HG03108 (cell line): ENCODE measurements around the gene EXOSC7.
"Not testable (repeated sequence)": the region's sequence is repeated elsewhere in the genome, so short reads cannot be mapped to it uniquely, and the experiment has no call there.

Experiments used
- ATAC-seq: cut with Tn5 transposase; IDR thresholded peaks from one replicate; pipeline ENCODE4 v1.9.1; 2021; ENCODE audit warnings: moderate library complexity; ENCODE audit not compliant: unreplicated experiment

Gene EXOSC7

GRCh38 chr3:44976002-44976815, at the start of gene EXOSC7, which contains the start of gene ZDHHC3:
EXOSC7 (plus strand) TSS chr3:44976244; CDS start chr3:44976278, 34 bp downstream.
ZDHHC3 (minus strand) TSS chr3:44976174; CDS start chr3:44959436, 16,738 bp downstream.
- ATAC-seq, result peak; percentile 63

GRCh38 chr3:44926921-44927320, 49.1 kb upstream of the EXOSC7 start:
- no peak for ATAC-seq

DNA sequence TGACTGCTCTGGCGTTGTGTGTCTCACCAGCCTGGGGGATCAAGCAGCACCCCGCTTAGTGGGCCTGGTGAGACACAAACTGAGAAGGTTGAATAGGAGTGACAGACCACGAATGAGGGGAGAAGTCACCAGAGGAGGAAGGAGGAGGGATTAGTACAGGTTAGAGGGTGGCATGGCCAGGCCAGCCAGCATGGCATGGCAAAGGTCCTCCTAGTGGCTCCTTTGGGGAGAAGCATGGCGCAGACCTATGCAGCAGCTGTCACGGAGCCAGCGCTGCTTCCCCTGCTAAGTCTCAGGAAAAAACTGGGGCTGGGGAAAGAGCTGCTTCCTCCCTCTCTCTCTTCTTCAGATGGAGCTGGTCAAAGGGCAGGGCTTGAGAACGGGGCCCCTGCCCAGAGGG, 48.7 kb upstream of the EXOSC7 start:
- no peak for ATAC-seq

DNA sequence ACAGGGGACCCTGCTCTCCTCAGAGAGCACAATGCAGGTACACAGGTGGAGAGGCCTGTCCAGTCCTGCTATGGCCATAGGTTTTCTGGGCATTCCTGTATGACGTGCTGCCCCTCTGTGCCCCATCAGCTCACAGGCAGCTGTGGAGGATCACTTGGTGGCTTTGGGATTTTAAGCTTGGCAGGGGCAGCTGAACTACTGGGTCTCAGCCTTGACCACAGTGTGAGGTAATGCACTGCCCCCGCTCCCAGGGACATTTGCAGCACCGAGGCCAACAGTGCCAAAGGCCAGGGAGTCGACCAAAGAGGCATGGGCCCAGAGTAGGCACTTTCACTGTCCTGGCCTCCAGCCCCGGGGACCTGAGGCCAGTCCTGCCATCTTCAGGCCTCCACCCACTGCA, 46.3 kb upstream of the EXOSC7 start:
- no peak for ATAC-seq

GRCh38 chr3:44930911-44931310, 45.1 kb upstream of the EXOSC7 start:
- ATAC-seq, result no peak

DNA sequence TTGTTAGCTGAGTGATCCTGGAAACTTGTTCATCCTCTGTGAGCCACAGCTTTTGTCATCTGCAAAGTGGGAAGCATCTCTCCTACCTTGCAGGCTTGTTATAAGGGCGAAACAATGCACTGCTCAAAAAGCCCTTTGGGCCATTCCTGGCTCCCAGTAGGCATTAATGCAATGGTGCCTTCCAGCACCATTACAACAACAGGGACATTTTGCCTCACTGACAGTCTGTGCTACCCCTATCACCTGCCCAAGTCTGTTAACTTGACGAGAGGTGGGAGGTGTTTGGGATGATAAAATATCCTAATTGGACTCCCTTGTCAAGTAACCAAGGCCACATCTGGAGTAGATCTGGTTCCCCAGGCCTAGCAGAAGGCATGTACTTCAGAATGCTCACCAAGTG, 44.3 kb upstream of the EXOSC7 start:
- ATAC-seq, result no peak

DNA sequence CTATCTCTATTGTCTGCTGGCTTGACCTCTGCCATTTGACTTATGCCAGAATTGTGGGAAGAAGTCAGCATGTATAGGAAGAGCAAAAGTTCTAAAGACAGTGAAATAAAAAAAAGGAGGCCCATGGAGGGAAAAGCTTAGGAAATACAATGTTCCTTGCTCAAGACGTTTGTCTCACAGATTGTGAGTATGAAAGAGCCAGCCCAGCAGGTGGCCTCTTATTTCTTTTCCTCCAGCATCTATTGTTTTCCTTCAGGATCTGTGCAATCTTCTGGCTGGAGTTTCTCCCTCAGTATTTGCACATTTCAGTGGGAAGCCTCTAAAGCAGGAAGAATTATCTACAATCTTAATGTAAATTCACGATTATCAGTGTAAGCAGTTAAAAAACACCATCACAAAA, 43.8 kb upstream of the EXOSC7 start:
- no peak for ATAC-seq

DNA sequence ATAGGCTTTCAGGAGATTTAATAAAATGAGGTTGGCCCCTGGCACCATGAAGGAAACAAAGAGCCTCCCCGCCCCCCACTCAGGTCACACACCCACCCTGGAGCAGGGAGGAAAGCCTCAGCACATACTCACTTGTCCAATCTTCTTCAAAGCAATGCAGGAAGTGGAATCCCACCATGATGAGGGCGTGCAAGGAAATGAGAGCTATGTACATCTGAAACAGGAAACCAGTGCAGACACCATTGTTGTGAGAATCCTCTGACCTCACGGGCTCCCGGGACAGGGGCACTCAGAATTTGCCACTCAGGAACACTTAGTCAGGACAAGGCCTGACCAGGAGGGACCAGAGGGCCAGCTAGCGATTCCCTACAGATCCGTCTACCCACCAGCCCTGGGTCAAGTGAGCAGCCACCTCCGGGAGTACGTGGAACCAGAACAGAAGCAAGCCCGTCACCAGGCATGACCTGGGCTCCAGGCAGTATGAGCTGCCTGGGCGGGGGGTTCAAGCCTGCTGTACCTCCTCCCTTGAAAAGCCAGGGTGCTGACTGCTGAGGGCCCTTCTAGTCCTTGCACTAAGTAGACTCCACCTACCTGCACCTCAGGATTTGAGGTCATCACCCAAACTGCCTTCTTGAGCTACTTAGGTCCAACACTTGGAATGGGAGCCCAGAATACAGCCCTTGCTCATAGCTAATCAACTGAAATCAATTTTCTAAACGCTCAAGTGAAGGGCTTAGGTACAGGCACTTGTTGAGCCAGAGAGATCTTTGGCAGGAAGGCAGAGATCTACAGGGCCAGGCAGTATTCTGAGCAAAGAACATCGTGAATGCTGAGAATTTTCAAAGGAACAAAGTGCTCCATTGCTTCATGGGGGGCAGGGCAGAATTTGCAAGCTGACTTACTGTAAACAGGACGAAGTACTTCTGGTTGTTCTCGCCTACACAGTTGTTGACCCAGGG, 42.8 kb upstream of the EXOSC7 start:
- no peak for ATAC-seq

GRCh38 chr3:44939581-44940036, 36.4 kb upstream of the EXOSC7 start:
- no peak for ATAC-seq

DNA sequence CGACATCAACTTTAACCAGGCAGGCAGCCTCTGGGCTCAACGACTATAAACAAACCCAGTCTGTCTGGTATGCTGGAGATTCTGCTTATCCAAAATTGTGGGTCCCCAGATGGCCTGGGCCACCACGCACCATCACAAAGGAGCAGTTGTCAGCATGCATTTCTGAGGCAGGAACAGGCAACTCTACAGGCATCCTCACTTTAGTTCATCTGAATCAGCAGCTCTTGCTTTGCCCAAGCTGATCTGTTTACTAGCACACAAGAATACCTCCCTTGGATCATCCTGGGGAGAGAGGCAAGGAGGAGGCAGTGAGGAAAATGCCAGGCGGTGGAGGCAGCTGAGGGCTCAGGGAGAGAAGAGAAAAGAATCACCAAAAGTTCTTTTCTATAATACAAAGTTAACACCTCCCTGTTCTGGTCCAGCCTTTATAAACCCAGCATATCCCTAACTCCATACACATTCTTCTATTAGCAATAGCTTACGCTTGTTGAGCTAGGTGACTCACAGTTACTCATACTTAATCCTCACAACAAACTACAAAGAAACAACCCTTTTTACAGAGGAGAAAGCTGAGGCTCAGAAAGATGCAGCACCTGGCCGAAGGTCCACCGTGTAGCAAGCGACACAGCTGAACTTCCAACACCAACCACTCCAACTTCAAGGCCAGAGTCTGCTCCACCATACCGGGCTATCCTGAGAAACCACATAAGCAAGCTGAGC, 33.7 kb upstream of the EXOSC7 start:
- no peak for ATAC-seq

DNA sequence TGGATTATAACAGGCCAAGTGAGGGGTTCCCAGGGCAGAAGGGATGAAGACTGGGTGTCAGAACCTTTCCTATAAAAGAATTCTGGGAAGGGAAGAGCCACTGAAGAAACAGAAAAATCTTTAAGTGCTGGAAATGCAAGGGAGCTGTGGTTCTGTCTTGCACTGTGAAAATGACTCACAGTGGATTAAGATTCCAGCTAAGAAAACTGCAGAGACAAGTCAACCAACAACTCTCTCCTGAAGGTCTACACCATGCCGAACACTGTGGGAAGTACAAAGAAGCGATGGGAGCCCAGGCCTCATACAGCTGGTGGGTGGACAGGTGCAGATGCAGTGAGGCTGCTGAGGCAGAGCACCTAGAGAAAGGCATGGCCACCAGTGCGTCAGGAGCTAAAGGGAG, 27.8 kb upstream of the EXOSC7 start:
- ATAC-seq, result no peak

GRCh38 chr3:44949770-44950169, 26.3 kb upstream of the EXOSC7 start:
- ATAC-seq, result not testable (repeated sequence)

- ATAC-seq, result no peak
Measured at GRCh38 chr3:44950275-44950734, 25.7 kb upstream of the EXOSC7 start.

DNA sequence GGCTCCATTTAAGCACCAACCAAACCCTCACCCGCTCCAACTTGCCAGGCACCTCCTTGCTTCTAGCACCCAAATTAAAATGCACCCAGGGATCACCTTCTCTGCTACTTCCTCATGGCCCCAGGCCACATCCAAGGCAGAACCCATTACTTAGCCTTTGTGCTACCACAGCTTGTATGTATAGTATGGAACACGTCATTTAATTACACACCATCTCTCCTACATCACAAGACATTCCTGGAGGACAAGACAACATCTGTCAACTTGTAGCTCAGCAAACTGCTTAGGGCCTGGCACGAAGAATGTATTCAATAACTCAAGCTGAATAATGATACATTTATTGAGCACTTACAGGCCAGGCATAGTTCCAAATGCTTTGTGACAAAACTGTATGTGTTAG, 23.4 kb upstream of the EXOSC7 start:
- ATAC-seq, result no peak

DNA sequence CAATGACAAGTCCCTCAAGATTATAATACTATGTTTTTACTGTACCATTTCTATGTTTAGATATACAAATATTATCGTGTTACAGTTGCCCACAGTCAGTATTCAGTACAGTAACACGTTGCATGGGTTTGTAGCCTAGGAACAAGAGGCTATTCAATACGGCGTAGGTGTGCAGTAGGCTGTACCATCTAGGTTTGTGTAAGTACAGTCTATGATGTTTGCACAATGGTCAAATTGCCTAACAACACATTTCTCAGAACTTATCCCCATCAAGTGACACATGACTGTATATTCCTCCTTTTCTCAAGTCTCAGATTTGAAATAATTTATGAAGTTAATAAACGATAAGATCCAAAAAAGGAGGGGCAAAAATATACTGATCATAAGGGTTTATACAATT, 21.7 kb upstream of the EXOSC7 start:
- ATAC-seq, result no peak

DNA sequence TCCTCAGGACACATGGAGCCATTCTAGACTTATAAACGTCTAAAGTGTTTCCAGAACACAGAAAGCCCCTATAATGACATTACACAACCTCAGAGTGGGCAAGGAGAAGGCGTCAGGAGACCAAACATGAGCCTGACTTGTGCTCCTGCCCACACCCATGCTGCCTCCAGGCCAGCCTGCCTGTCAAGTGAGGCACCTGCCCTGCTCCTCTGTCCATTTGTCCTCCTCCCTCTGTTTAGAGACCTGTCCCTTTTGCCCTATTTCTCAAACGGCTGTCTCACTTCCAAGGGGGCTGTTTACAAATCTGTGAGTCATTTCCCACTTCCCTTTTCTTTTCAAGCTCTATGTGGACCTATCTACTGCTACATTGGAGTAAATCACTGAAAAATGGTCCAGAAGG, 21.1 kb upstream of the EXOSC7 start:
- ATAC-seq, result no peak

GRCh38 chr3:44955917-44956316, 20.1 kb upstream of the EXOSC7 start:
- no peak for ATAC-seq

DNA sequence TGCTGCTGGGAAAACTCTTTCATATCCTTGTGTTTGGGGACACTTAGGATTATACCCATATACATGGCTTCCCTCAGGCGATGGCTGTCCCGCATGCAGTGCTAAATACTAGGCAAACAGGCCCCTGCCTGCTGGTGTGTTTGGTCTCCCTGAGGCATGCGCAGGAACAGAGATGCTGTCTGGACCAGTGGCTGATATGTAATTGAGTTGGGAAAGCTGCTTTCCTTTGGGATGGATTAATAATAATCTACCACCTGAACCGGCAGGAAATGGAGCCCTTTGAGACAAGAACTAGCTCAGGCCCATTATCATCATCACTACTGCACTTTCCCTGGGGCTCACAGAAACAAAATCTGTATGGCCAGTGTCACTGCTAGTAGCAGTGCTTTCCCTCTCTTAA, 18.1 kb upstream of the EXOSC7 start:
- no peak for ATAC-seq

GRCh38 chr3:44958386-44958785, 17.7 kb upstream of the EXOSC7 start:
- no peak for ATAC-seq

GRCh38 chr3:44960387-44961026, 15.5 kb upstream of the EXOSC7 start:
- ATAC-seq, result no peak
